PC-3 (cell line): ENCODE data around the gene LAD1.

Source experiments
- EZH2 ChIP-seq: fragments of 300-600 bp; sonication (generic); IDR thresholded peaks from one replicate; pipeline ENCODE4 v1.6.1; 2017; ENCODE audit warnings: antibody characterized with exemption, mild to moderate bottlenecking, low read length; ENCODE audit not compliant: unreplicated experiment
- EZH2phosphoT487 ChIP-seq: fragments of 300-600 bp; sonication (generic); IDR thresholded peaks from 2 replicates; pipeline ENCODE4 v1.6.1; 2018; ENCODE audit warnings: mild to moderate bottlenecking, antibody characterized with exemption, low read length, borderline replicate concordance
- TF ChIP-seq, protein P1 (sequence below): fragments of 300-600 bp; sonication (generic); conservative IDR thresholded peaks from 2 replicates; pipeline ENCODE4 v1.5.1; 2017; ENCODE audit warnings: antibody characterized with exemption, low read depth, mild to moderate bottlenecking, low read length

DNA sequence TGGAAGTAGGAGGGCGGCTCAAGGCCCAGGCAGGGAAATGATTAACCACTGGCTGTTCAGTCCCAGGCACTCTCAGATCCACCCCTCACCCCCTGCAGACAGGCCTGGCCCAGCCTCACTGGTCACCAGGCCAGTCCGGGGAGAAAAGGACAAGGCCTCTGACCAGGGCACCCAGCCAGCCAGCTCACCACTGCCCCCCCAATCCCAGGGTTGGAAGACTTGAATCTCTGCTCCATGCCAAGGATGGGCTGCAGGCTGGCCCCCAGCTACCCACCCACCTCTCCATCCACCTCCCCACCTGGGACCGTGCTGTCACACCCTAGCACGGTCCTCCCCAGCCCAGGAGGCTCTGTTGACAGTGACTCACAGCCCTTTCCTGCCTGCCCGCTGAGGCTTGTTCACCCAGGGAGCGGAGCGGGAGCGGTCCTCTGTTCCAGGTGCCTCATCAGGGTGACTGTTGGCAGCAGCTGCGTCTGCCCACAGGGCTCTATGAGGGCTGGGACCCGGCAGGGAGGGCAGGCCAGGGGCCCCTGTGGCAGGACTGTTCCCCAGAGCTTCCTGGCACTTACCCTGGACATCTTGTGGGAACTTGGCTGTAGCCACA is 2.2 kb downstream of the LAD1 start:
- TF ChIP-seq, protein P1, sequence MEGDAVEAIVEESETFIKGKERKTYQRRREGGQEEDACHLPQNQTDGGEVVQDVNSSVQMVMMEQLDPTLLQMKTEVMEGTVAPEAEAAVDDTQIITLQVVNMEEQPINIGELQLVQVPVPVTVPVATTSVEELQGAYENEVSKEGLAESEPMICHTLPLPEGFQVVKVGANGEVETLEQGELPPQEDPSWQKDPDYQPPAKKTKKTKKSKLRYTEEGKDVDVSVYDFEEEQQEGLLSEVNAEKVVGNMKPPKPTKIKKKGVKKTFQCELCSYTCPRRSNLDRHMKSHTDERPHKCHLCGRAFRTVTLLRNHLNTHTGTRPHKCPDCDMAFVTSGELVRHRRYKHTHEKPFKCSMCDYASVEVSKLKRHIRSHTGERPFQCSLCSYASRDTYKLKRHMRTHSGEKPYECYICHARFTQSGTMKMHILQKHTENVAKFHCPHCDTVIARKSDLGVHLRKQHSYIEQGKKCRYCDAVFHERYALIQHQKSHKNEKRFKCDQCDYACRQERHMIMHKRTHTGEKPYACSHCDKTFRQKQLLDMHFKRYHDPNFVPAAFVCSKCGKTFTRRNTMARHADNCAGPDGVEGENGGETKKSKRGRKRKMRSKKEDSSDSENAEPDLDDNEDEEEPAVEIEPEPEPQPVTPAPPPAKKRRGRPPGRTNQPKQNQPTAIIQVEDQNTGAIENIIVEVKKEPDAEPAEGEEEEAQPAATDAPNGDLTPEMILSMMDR: no peak
- TF ChIP-seq EZH2 (no peak), EZH2phosphoT487 (no peak)
